HG02642 (cell line): ENCODE data around the gene BICC1.
"Not testable (repeated sequence)": the region's sequence is repeated elsewhere in the genome, so short reads cannot be mapped to it uniquely, and the experiment has no call there.

ENCODE experiments used
- ATAC-seq: cut with Tn5 transposase; IDR thresholded peaks from one replicate; pipeline ENCODE4 v1.9.1; 2021; ENCODE audit warnings: mild to moderate bottlenecking; ENCODE audit not compliant: unreplicated experiment, poor library complexity

The BICC1 gene

GRCh38 chr10:58838561-58839208 is 326.0 kb downstream of the BICC1 start:
- no peak for ATAC-seq

GRCh38 chr10:58839771-58840170 is 327.1 kb downstream of the BICC1 start:
- no peak for ATAC-seq

GRCh38 chr10:58840840-58841435 is 328.3 kb downstream of the BICC1 start:
- no peak for ATAC-seq

- no peak for ATAC-seq
Observed at GRCh38 chr10:58842860-58843376, 330.2 kb downstream of the BICC1 start.

DNA sequence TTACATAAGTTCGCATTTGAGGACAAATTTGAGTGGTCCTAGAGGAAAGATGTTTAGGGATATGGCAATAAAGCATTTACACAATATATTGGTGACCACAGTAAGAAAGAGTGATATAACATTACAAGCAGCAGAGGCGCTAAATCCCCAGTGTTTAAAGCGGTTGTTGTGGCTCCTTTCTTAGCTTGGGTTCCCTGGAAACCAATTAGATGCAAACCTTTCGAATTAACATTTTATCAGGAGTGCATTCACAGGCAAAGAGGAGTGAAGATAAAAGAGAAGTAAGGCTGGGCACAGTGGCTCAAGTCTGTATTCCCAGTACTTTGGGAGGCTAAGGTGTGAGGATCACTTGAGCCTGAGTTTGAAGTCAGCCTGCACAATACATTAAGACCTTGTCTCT is 331.1 kb downstream of the BICC1 start:
- no peak for ATAC-seq

DNA sequence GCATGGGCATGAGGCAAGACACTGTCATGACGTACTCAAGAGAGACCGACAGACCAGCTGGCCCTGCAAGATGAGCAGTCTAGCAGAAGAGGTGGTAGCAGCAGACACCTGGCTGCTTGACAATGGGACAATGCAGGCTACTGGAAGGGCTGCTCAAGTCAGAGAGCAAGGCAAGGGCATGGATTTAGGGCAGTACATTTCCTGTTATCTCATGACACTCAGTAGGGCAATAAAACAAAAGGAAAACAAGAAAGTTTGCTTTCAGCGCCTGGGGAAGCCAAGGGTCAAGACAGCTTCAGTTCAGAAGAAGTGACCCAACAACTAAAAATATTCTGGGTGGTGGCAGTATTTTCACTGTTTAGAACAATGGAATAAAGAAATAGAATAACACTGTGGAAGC is 332.0 kb downstream of the BICC1 start:
- ATAC-seq = no peak

- ATAC-seq = no peak
Observed at GRCh38 chr10:58846856-58847255, 334.2 kb downstream of the BICC1 start.

DNA sequence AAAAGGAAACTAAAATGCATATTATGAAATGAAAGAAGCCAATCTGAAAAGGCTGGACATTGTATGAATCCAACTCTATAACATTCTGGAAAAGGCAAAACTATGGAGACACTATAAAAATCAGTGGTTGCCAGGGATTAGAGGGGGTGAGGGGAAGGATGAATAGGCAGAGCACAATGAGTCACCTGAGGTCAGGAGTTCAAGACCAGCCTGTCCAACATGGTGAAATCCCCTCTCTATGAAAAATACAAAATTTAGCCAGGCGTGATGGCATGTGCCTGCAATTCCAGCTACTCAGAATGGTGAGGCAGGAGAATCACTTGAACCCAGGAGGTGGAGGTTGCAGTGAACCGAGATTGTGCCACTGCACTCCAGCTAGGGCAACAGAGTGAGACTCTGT is 338.9 kb downstream of the BICC1 start:
- no peak for ATAC-seq

GRCh38 chr10:58853668-58854067 is 341.0 kb downstream of the BICC1 start:
- ATAC-seq = no peak

DNA sequence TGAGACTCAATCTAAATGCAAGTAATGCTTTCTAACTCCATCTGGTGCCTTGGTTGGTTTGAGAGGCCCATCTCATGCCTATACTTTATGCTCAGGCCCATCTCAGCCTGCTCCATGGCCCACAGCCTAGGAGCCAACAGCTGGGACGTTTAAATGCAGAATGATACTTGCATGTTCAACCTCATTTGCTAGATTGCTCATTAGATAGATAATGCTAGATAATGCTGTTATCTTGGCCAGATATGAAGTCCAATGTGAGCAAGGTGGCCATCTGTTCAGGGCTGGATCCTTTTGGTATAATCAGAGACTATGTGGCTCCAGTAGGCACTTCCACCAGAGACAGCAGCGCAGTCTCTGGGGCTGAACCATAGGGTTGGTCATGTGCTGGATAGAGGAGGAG is 342.1 kb downstream of the BICC1 start:
- no peak for ATAC-seq

DNA sequence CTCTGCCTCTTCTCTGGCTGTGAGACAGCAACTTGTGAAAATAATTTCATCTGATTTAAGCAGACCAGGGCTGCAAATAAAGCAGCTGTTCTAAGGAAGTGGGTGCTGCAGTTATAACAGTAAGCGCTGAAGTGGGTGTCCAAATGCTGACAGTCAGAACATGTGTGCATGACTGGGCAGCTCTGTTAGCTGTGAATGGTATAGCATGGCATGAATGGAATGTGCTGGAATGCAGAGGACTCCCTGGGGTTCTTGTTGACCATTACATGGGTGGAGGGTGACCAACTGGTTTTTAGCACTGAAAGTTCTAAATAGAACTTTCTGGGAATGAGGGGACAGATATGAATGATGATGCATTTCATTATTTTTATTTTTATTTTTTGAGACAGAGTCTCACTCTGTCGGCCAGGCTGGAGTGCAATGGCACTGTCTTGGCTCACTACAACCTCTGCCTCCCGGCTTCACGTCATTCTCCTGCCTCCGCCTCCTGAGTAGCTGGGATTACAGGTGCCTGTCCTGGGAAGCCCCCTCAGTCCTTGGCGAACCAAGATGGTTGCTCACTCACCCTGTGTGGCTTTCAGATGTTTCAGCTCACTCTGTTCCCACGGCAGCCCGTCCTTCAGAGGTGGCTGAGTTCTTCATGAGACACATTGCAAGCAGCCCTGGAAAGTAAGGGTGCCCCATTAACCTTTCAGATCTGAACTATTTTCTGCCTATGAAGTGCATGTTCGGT is 344.0 kb downstream of the BICC1 start:
- no peak for ATAC-seq

DNA sequence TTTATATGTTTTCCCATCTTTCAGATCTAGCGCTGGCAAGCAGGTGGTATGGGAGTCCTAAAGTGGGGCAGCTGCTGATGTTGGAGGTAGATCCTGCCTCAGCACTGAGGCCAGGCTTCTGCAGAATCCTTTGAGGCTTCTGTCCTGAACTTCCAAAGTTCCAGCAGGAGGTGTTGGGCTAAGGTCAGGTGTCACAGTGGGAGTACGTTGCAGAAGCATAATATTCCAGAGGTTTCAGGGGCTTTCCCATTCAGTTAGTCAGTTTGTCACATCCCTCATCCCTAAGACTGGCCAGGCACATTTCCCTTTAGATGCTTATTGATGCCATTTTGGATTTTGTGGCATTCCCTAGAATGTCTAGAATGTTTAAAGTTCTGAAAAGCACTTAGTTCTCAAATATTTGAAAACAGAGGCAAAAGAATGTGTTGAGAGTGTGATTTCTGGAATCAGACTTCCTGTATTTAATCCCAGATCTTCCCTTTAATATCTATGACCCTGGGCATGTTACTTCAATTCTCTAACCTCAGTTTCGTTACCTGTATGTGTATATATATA is 344.7 kb downstream of the BICC1 start:
- no peak for ATAC-seq

DNA sequence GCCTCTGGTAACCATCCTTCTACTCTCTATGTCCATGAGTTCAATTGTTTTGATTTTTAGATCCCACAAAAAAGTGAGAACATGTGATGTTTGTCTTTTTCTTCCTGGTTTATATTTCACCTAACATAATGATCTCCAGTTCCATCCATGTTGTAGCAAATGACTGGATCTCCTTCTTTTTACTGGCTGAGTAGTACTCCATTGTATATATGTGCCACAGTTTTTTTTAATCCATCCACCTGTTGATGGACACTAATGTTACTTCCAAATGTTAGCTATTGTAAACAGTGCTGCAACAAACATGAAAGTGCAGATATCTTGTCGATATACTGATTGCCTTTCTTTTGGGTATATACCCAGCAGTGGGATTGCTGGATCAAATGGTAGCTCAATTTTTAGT is 345.5 kb downstream of the BICC1 start:
- ATAC-seq = not testable (repeated sequence)

GRCh38 chr10:58859526-58859925 is 346.9 kb downstream of the BICC1 start:
- no peak for ATAC-seq

DNA sequence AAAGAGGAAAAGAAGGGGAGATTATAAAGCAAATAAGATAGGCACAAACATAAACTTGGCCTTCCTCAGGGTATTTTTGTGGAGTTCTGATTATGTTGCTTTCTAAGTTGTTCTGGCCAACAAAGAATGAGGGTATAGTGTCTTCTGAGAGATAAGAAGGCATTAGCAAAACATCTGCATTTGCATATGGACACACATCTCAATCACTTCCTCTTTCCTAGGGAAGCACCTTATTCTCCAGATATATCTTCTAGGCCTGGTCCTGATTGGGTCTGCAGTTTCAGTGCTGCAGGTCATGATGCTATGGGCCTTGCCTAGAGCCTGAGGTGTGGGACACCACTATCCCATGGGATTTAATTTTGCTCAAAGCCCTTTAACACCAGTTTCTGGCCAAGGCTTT is 355.0 kb downstream of the BICC1 start:
- no peak for ATAC-seq

- ATAC-seq = no peak
Observed at GRCh38 chr10:58868736-58869435, 356.2 kb downstream of the BICC1 start.

GRCh38 chr10:58870070-58870469 is 357.4 kb downstream of the BICC1 start:
- ATAC-seq = no peak

GRCh38 chr10:58873161-58873560 is 360.5 kb downstream of the BICC1 start:
- no peak for ATAC-seq
